Neural progenitor cell (in vitro differentiated cells): ENCODE results near the gene CTNNA3. TPM values are rescaled to one million over a fixed set of nuclear protein-coding genes. Genes with fewer than 3 reads are reported as not detected.
A peak's percentile ranks its signal among the peaks of the same experiment; 100 is the strongest.

ENCODE experiments used
- DNase-seq: peaks from one replicate; pipeline ENCODE4 v3.0.0-alpha.2; 2016; ENCODE audit warnings: low spot score
- H2AFZ ChIP-seq: fragments of 200-600 bp; sonication (generic); replicated peaks from 2 replicates; pipeline ENCODE4 v1.6.1; 2016; ENCODE audit warnings: antibody characterized with exemption
- H3F3A ChIP-seq: fragments of 200-600 bp; sonication (generic); 2 replicates; pipeline ENCODE4 v1.6.1; 2016; ENCODE audit warnings: antibody characterized with exemption, low read depth
- H3K27ac ChIP-seq: fragments of 200-600 bp; sonication (generic); 2 replicates; pipeline ENCODE4 v1.5.1; 2016; ENCODE audit warnings: mild to moderate bottlenecking
- H3K27me3 ChIP-seq: fragments of 200-600 bp; sonication (generic); 2 replicates; pipeline ENCODE4 v1.6.1; 2016; ENCODE audit warnings: mild to moderate bottlenecking, moderate library complexity
- H3K36me3 ChIP-seq: fragments of 200-600 bp; sonication (generic); 2 replicates; pipeline ENCODE4 v1.5.1; 2016
- H3K4me1 ChIP-seq: fragments of 200-600 bp; sonication (generic); 2 replicates; pipeline ENCODE4 v1.6.1; 2016; ENCODE audit warnings: mixed run types
- H3K4me2 ChIP-seq: fragments of 200-600 bp; sonication (generic); 2 replicates; pipeline ENCODE4 v1.6.1; 2016
- H3K4me3 ChIP-seq: fragments of 200-600 bp; sonication (generic); 2 replicates; pipeline ENCODE4 v1.5.1; 2016
- H3K79me2 ChIP-seq: fragments of 200-600 bp; sonication (generic); 2 replicates; pipeline ENCODE4 v1.6.1; 2016; ENCODE audit warnings: low read depth
- H3K9ac ChIP-seq: fragments of 200-600 bp; sonication (generic); 2 replicates; pipeline ENCODE4 v1.6.1; 2016
- H3K9me3 ChIP-seq: fragments of 200-600 bp; sonication (generic); 2 replicates; pipeline ENCODE4 v1.5.1; 2016; ENCODE audit warnings: low read depth
- H4K20me1 ChIP-seq: fragments of 200-600 bp; sonication (generic); 2 replicates; pipeline ENCODE4 v1.6.1; 2016; ENCODE audit warnings: low read depth
- H3K27ac Mint-ChIP-seq: 3 replicates; pipeline ENCODE4 v1.8.0; 2021; ENCODE audit warnings: mixed read lengths
- H3K27me3 Mint-ChIP-seq: 2 replicates; pipeline ENCODE4 v1.8.0; 2022; ENCODE audit warnings: low read depth, mild to moderate bottlenecking, inconsistent platforms, moderate library complexity, mixed read lengths; ENCODE audit not compliant: insufficient read depth
- H3K36me3 Mint-ChIP-seq: 3 replicates; pipeline ENCODE4 v1.8.0; 2021; ENCODE audit warnings: mixed read lengths
- H3K4me1 Mint-ChIP-seq: 3 replicates; pipeline ENCODE4 v1.8.0; 2021; ENCODE audit warnings: mixed read lengths
- H3K4me3 Mint-ChIP-seq: 3 replicates; pipeline ENCODE4 v1.8.0; 2021; ENCODE audit warnings: mild to moderate bottlenecking, moderate library complexity, mixed read lengths
- H3K9me3 Mint-ChIP-seq: 3 replicates; pipeline ENCODE4 v1.8.0; 2020; ENCODE audit warnings: mixed read lengths
- EZH2 ChIP-seq: fragments of 200-600 bp; sonication (generic); IDR thresholded peaks from 2 replicates; pipeline ENCODE4 v1.6.1; 2017; ENCODE audit warnings: antibody characterized with exemption, mild to moderate bottlenecking, moderate library complexity
- EZH2phosphoT487 ChIP-seq: fragments of 200-600 bp; sonication (generic); IDR thresholded peaks from 2 replicates; pipeline ENCODE4 v1.6.1; 2017; ENCODE audit warnings: antibody characterized with exemption
- total RNA-seq: library from RNA; depleted of rRNA; stranded (reverse); fragments of >200 nt; gene quantifications from 2 replicates; pipeline ENCODE4 v1.2.3, GENCODE V29; 2015; ENCODE audit warnings: low replicate concordance
- TF ChIP-seq, protein P1 (sequence below): fragments of 200-600 bp; sonication (generic); IDR thresholded peaks from 2 replicates; pipeline ENCODE4 v1.5.1; 2017; ENCODE audit warnings: antibody characterized with exemption, mild to moderate bottlenecking

Gene CTNNA3
- total RNA-seq, 1 donor from 2014 or later = 12.9 TPM

- peaks cover 17% of the 10 kb centered on the region for H3K4me1 ChIP-seq
- H3K36me3 ChIP-seq = no peaks in the 10 kb centered on the region
- no peaks in the 10 kb centered on the region for H3F3A ChIP-seq
- TF ChIP-seq EZH2 = no peak
- TF ChIP-seq, protein P1, sequence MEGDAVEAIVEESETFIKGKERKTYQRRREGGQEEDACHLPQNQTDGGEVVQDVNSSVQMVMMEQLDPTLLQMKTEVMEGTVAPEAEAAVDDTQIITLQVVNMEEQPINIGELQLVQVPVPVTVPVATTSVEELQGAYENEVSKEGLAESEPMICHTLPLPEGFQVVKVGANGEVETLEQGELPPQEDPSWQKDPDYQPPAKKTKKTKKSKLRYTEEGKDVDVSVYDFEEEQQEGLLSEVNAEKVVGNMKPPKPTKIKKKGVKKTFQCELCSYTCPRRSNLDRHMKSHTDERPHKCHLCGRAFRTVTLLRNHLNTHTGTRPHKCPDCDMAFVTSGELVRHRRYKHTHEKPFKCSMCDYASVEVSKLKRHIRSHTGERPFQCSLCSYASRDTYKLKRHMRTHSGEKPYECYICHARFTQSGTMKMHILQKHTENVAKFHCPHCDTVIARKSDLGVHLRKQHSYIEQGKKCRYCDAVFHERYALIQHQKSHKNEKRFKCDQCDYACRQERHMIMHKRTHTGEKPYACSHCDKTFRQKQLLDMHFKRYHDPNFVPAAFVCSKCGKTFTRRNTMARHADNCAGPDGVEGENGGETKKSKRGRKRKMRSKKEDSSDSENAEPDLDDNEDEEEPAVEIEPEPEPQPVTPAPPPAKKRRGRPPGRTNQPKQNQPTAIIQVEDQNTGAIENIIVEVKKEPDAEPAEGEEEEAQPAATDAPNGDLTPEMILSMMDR = no peak
- TF ChIP-seq EZH2phosphoT487 = no peak
- no peak overlapping the region for H3K9ac ChIP-seq
- Mint-ChIP-seq H3K36me3 (no peaks in the 10 kb centered on the region), H3K4me1 (peaks cover 20% of the 10 kb centered on the region), H3K4me3 (no peak overlapping the region), H3K9me3 (no peaks in the 10 kb centered on the region), H3K27ac (no peak overlapping the region), H3K27me3 (peaks cover 3% of the 10 kb centered on the region)
- no peaks in the 10 kb centered on the region for H3K9me3 ChIP-seq
- no peak overlapping the region for H3K27ac ChIP-seq
- H2AFZ ChIP-seq = no peak overlapping the region
- DNase-seq = no peak
- no peak overlapping the region for H3K4me2 ChIP-seq
- no peaks in the 10 kb centered on the region for H4K20me1 ChIP-seq
- H3K27me3 ChIP-seq = no peaks in the 10 kb centered on the region
- H3K4me3 ChIP-seq = no peak overlapping the region
- H3K79me2 ChIP-seq = no peaks in the 10 kb centered on the region
Observed at GRCh38 chr10:67607472-67607871, 88.5 kb downstream of the CTNNA3 start.

- Histone ChIP-seq H4K20me1 (no peaks in the 10 kb centered on the region), H3K4me2 (no peak overlapping the region), H3K36me3 (no peaks in the 10 kb centered on the region), H3K79me2 (no peaks in the 10 kb centered on the region), H3K27me3 (no peaks in the 10 kb centered on the region), H3F3A (no peaks in the 10 kb centered on the region), H3K4me1 (peaks cover 17% of the 10 kb centered on the region), H2AFZ (peak overlapping the region; percentile 84), H3K9ac (no peak overlapping the region), H3K27ac (no peak overlapping the region), H3K4me3 (no peak overlapping the region), H3K9me3 (no peaks in the 10 kb centered on the region)
- Mint-ChIP-seq H3K9me3 (no peaks in the 10 kb centered on the region), H3K4me1 (peaks cover 20% of the 10 kb centered on the region), H3K27ac (no peak overlapping the region), H3K27me3 (peaks cover 3% of the 10 kb centered on the region), H3K36me3 (no peaks in the 10 kb centered on the region), H3K4me3 (no peak overlapping the region)
- TF ChIP-seq EZH2phosphoT487 = no peak
- TF ChIP-seq, protein P1 = no peak
- no peak for TF ChIP-seq EZH2
- DNase-seq = no peak
Observed at GRCh38 chr10:67606572-67606971, 89.4 kb downstream of the CTNNA3 start.

DNA sequence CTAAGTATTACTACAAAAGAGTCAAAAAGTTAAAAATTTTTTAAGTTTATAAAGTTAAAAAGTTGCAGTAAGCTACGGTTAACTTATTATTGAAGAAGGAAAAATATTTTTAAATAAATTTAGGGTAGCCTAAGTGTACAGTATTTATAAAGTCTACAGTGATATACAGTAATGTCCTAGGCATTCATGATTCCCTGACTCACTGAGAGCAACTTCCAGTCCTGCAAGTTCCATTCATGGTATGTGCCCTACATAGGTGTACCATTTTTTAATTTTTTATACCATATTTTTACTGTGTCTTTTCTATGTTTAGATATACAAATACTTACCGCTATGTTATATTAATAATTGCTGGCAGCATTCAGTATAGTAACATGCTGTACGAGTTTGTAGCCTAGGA lies 92.3 kb downstream of the CTNNA3 start:
- Histone ChIP-seq H3K9ac (no peak overlapping the region), H3K4me1 (no peaks in the 10 kb centered on the region), H3K36me3 (no peaks in the 10 kb centered on the region), H3K27me3 (no peaks in the 10 kb centered on the region), H4K20me1 (no peaks in the 10 kb centered on the region), H3K4me3 (no peak overlapping the region), H3K79me2 (no peaks in the 10 kb centered on the region), H3F3A (no peaks in the 10 kb centered on the region), H3K27ac (no peak overlapping the region), H3K9me3 (no peaks in the 10 kb centered on the region), H3K4me2 (no peak overlapping the region), H2AFZ (no peak overlapping the region)
- peaks cover 3% of the 10 kb centered on the region for H3K27me3 Mint-ChIP-seq
- no peaks in the 10 kb centered on the region for H3K36me3 Mint-ChIP-seq
- peaks cover 3% of the 10 kb centered on the region for H3K4me1 Mint-ChIP-seq
- no peaks in the 10 kb centered on the region for H3K9me3 Mint-ChIP-seq
- no peak for DNase-seq
- H3K4me3 Mint-ChIP-seq = no peak overlapping the region
- no peak overlapping the region for H3K27ac Mint-ChIP-seq
- no peak for TF ChIP-seq EZH2

DNA sequence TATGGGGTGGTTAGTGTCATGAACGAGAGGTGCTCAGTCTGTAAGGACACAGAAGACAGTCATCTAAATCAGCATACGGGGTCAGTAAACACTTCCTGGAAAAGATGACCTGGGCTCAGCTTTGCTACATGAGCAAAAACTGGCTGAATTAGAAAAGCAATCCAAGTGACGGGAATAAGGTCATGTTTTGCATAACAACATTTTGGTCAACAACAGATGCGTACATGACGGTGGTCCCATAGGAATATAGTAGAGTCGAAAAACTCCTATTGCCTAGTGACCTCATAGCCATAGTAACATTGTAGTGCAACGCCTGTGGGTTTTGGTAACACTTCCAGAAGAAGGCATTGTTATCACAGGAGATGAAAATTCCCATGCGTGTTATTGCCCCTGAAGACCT lies 92.9 kb downstream of the CTNNA3 start:
- Mint-ChIP-seq H3K36me3 (no peaks in the 10 kb centered on the region), H3K4me3 (no peak overlapping the region), H3K27me3 (peaks cover 3% of the 10 kb centered on the region), H3K27ac (no peak overlapping the region), H3K9me3 (no peaks in the 10 kb centered on the region), H3K4me1 (peaks cover 3% of the 10 kb centered on the region)
- no peak overlapping the region for H3K27ac ChIP-seq
- no peaks in the 10 kb centered on the region for H3K36me3 ChIP-seq
- no peak overlapping the region for H3K9ac ChIP-seq
- no peaks in the 10 kb centered on the region for H3K9me3 ChIP-seq
- H3K79me2 ChIP-seq = no peaks in the 10 kb centered on the region
- H3K27me3 ChIP-seq = no peaks in the 10 kb centered on the region
- no peaks in the 10 kb centered on the region for H3K4me1 ChIP-seq
- no peaks in the 10 kb centered on the region for H4K20me1 ChIP-seq
- no peak overlapping the region for H3K4me2 ChIP-seq
- H2AFZ ChIP-seq = no peak overlapping the region
- no peak for DNase-seq
- TF ChIP-seq EZH2phosphoT487 (no peak), EZH2 (no peak)
- TF ChIP-seq, protein P1 = no peak
- no peak overlapping the region for H3K4me3 ChIP-seq
- H3F3A ChIP-seq = no peaks in the 10 kb centered on the region
